HepG2 (cell line): Measurements from ENCODE around the gene ARHGEF38. TPM values are rescaled to one million over a fixed set of nuclear protein-coding genes. Genes with fewer than 3 reads are reported as not detected.

Experiments
- ATAC-seq: fragments of 200-7000 bp; cut with Tn5 transposase; 3 replicates; pipeline ENCODE4 v1.9.1; 2020; ENCODE audit warnings: mild to moderate bottlenecking, moderate library complexity
- BruUV-seq: library from RNA; stranded (reverse); fragments of 400-500 nt; replicated peaks from 2 replicates; lab custom pipeline; 2021; lab: Mats Ljungman, UMichigan
- CTCF ChIA-PET: fragments of 300-600 bp; formaldehyde crosslinking; extraction: SDS; loops from one replicate; lab custom pipeline; 2021; ENCODE audit warnings: low total read pairs, inconsistent platforms, low intra/inter-chr PET ratio; lab: Yijun Ruan, JAX
- POLR2A ChIA-PET: fragments of 350-600 bp; sonication (Branson Sonifier 250); formaldehyde crosslinking; loops from one replicate; lab custom pipeline; 2020; ENCODE audit warnings: antibody characterized with exemption, inconsistent platforms; lab: Yijun Ruan, JAX
- DNase-seq: peaks from one replicate; pipeline ENCODE4 v3.0.0-alpha.2; 2015; ENCODE audit warnings: low spot score
- FAIRE-seq: peaks from 3 replicates; lab custom pipeline; 2011; peaks lifted over from hg19 to GRCh38; lab: Jason Lieb, UNC
- H2AFZ ChIP-seq: one replicate; pipeline ENCODE4 v1.6.1; 2011; ENCODE audit warnings: low read length, inconsistent platforms
- H3K27ac ChIP-seq: fragments of 300-600 bp; 3 replicates; pipeline ENCODE4 v1.8.0; 2011; ENCODE audit warnings: mixed run types, mild to moderate bottlenecking, mixed read lengths, low read length, inconsistent platforms; ENCODE audit not compliant: insufficient read depth; ENCODE audit errors: extremely low read length
- H3K27me3 ChIP-seq, 2 experiments: fragments of 200-600 bp in 1 of 2; 2 replicates in 1 of 2; 3 replicates in 1 of 2; pipeline versions ENCODE4 v1.6.0 to v1.8.0; 2011; ENCODE audit warnings: low read length in 2 of 2, mild to moderate bottlenecking in 2 of 2, moderate library complexity in 2 of 2, inconsistent platforms in 1 of 2; ENCODE audit not compliant: insufficient read depth in 2 of 2, control insufficient read depth in 1 of 2
- H3K36me3 ChIP-seq, 2 experiments: fragments of 200-600 bp in 1 of 2; replicated peaks in 1 of 2; 2 replicates in 1 of 2; 3 replicates in 1 of 2; pipeline versions ENCODE4 v1.5.1 to v1.8.0; 2011; ENCODE audit warnings: low read length in 2 of 2, inconsistent platforms in 1 of 2; ENCODE audit not compliant: insufficient read depth in 2 of 2, control insufficient read depth in 1 of 2
- H3K4me1 ChIP-seq: 2 replicates; pipeline ENCODE4 v1.5.1; 2012; ENCODE audit warnings: low read length, inconsistent platforms; ENCODE audit not compliant: insufficient read depth
- H3K4me2 ChIP-seq: 2 replicates; pipeline ENCODE4 v1.6.0; 2011; ENCODE audit warnings: low read depth, low read length, inconsistent platforms
- H3K4me3 ChIP-seq, 3 experiments: fragments of 200-600 bp in 1 of 3; sonication (generic), shearing (Covaris generic) in 1 of 3; replicated peaks in 1 of 3; 2 replicates each; pipeline ENCODE4 v1.5.1; 2011 to 2016; ENCODE audit warnings: low read length in 3 of 3, inconsistent platforms in 2 of 3, low read depth in 2 of 3, mild to moderate bottlenecking in 2 of 3, control low read depth in 1 of 3, mixed read lengths in 1 of 3; ENCODE audit not compliant: insufficient read depth in 1 of 3
- H3K79me2 ChIP-seq: one replicate; pipeline ENCODE4 v1.6.1; 2011; ENCODE audit warnings: low read length, inconsistent platforms; ENCODE audit not compliant: insufficient read depth
- H3K9ac ChIP-seq: 2 replicates; pipeline ENCODE4 v1.6.0; 2011; ENCODE audit warnings: mild to moderate bottlenecking, low read depth, low read length, inconsistent platforms; ENCODE audit not compliant: insufficient read depth
- H3K9me3 ChIP-seq: 2 replicates; pipeline ENCODE4 v1.5.1; 2012; ENCODE audit warnings: mild to moderate bottlenecking, low read length
- H4K20me1 ChIP-seq: 2 replicates; pipeline ENCODE4 v1.6.0; 2011; ENCODE audit warnings: inconsistent platforms, mild to moderate bottlenecking, low read length, moderate library complexity; ENCODE audit not compliant: insufficient read depth
- CBX5 ChIP-seq: sonication (generic); formaldehyde crosslinking; IDR thresholded peaks from 2 replicates; pipeline ENCODE4 v1.4.0; 2020; ENCODE audit warnings: missing genetic modification reagents, borderline replicate concordance
- PBX2 ChIP-seq: IDR thresholded peaks from 2 replicates; pipeline ENCODE4 v1.6.1; 2016; ENCODE audit warnings: control low read depth
- RFXANK ChIP-seq: IDR thresholded peaks from 2 replicates; pipeline ENCODE4 v1.6.1; 2016
- TBX2 ChIP-seq: sonication (generic); formaldehyde crosslinking; IDR thresholded peaks from 2 replicates; pipeline ENCODE4 v1.5.0; 2020; ENCODE audit warnings: missing genetic modification reagents, mild to moderate bottlenecking, borderline replicate concordance
- YEATS2 ChIP-seq: sonication (generic); formaldehyde crosslinking; IDR thresholded peaks from 2 replicates; pipeline ENCODE4 v1.4.0; 2020; ENCODE audit warnings: missing genetic modification reagents, borderline replicate concordance
- ZBTB25 ChIP-seq: IDR thresholded peaks from 2 replicates; pipeline ENCODE4 v1.6.1; 2018; ENCODE audit warnings: missing genetic modification reagents
- ZNF235 ChIP-seq: sonication (generic); formaldehyde crosslinking; IDR thresholded peaks from 2 replicates; pipeline ENCODE4 v1.8.1; 2023; ENCODE audit warnings: mild to moderate bottlenecking, missing genetic modification reagents, borderline replicate concordance
- WGBS: methylation state at CpG from one replicate; pipeline ENCODE4 v1.1.6; 2017; ENCODE audit warnings: low lambda C conversion rate; 5-methylcytosine and 5-hydroxymethylcytosine counted together
- in situ Hi-C: cut with HindIII; loops from 2 replicates; pipeline ENCODE4 v1.10.0; 2017; ENCODE audit warnings: low pct_unique_long_range_greater_than_20kb; ENCODE audit not compliant: extremely low pct_ligation_motif_present
- intact Hi-C: fragments of 100-400 bp; cut with micrococcal nuclease; formaldehyde crosslinking; loops from one replicate; pipeline ENCODE4 v1.10.0; 2022; ENCODE audit not compliant: unreplicated experiment
- polyA plus RNA-seq, 8 experiments: library from polyadenylated mRNA; depleted of rRNA in 3 of 8; stranded (reverse) in 7 of 8; unstranded in 1 of 8; fragments of >200 nt; fragmentation: Illumina TruSeq in 4 of 8; extraction: Trizol in 4 of 8; gene quantifications; 2 replicates each; pipeline versions ENCODE4 v1.2.1 to v1.2.3, GENCODE V29; 2011 to 2016; ENCODE audit warnings: low read depth in 4 of 8, missing spikeins in 1 of 8, mixed read lengths in 1 of 8; ENCODE audit not compliant: insufficient read depth in 1 of 8
- total RNA-seq, 5 experiments: library from RNA; depleted of rRNA; stranded (reverse); fragments of >200 nt; fragmentation: Illumina TruSeq; extraction: Trizol; gene quantifications; 2 replicates each; pipeline ENCODE4 v1.2.3, GENCODE V29; 2016; ENCODE audit warnings: low read depth in 1 of 5
- TF ChIP-seq, protein P1 (sequence below): IDR thresholded peaks from 2 replicates; pipeline ENCODE4 v1.6.1; 2016; ENCODE audit warnings: missing compliant biosample characterization, missing genetic modification reagents, borderline replicate concordance

The ARHGEF38 gene
- total and polyA plus RNA-seq, 2 of the 13 experiments (the other 11 are each of a cell fraction or from before 2014, with no cell fraction given) = not detected

- FAIRE-seq (no peak), ATAC-seq (no peak), DNase-seq (no peak)
- no peaks in the 10 kb centered on the region for H3K9me3 ChIP-seq
- no peak overlapping the region for H3K4me2 ChIP-seq
- intact Hi-C loops (no loop called here), in situ Hi-C loops (no loop called here)
- H3K36me3 ChIP-seq = no peaks in the 10 kb centered on the region
- WGBS = 0% methylated on average over 1 of the region's 1 CpG
- TF ChIP-seq, protein P1, sequence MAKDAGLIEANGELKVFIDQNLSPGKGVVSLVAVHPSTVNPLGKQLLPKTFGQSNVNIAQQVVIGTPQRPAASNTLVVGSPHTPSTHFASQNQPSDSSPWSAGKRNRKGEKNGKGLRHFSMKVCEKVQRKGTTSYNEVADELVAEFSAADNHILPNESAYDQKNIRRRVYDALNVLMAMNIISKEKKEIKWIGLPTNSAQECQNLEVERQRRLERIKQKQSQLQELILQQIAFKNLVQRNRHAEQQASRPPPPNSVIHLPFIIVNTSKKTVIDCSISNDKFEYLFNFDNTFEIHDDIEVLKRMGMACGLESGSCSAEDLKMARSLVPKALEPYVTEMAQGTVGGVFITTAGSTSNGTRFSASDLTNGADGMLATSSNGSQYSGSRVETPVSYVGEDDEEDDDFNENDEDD (CRISPR knock-in tag) = no peak
- TF ChIP-seq YEATS2 (CRISPR knock-in tag) = no peak
- TF ChIP-seq TBX2 (CRISPR knock-in tag) = no peak
- no peak for TF ChIP-seq ZNF235
- no peak for TF ChIP-seq RFXANK
- TF ChIP-seq PBX2 = no peak
- TF ChIP-seq CBX5 (CRISPR knock-in tag) = no peak
- no peak for TF ChIP-seq ZBTB25
- POLR2A ChIA-PET = no interaction called here
- no peak overlapping the region for H3K9ac ChIP-seq
- no peaks in the 10 kb centered on the region for H4K20me1 ChIP-seq
- no peak overlapping the region for H2AFZ ChIP-seq
- no peaks in the 10 kb centered on the region for H3K27me3 ChIP-seq
- H3K27ac ChIP-seq = no peak overlapping the region
- BruUV-seq = no TSS peak
- CTCF ChIA-PET = no interaction called here
- no peaks in the 10 kb centered on the region for H3K79me2 ChIP-seq
- no peaks in the 10 kb centered on the region for H3K4me1 ChIP-seq
- H3K4me3 ChIP-seq = no peak overlapping the region
These were observed 50.7 kb downstream of the ARHGEF38 start for GRCh38 chr4:105603158-105603557.
